Measurements from ENCODE around the gene PRDM10.
"Not testable (repeated sequence)": the region's sequence is repeated elsewhere in the genome, so short reads cannot be mapped to it uniquely, and the experiment has no call there.

The PRDM10 gene

DNA sequence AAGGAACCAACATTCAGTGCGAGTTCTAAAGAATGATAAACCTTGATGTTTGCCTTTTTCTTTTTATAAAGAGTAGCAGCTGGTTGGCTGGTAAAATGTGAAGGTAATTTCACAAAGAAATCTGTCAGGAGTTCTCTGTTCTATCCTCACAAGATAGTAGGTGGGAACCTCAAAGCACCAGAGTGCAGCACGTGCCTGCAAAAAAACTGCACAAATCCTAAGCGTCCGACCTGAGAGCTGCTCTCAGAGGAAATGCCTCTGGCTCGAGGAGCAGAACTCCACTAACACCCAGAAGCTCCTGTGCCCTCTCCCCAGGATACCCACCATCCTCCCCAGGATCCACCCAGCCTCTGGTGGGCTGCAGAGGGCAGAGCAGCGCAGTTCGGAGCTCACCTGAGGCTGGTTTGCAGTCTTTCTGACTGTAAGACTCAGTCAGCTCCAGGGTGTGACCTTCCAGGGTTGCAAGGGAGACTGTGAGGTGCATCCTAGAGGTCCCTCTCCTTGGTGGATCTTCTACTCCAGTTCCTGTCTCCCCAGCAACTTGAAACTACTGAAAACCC is 23.5 kb downstream of the PRDM10 start:
- no peak overlapping the region for H3K4me3 ChIP-seq (ENCODE audit: low read depth, low read length)
- no peak for DNase-seq (ENCODE audit: low read depth)

DNA sequence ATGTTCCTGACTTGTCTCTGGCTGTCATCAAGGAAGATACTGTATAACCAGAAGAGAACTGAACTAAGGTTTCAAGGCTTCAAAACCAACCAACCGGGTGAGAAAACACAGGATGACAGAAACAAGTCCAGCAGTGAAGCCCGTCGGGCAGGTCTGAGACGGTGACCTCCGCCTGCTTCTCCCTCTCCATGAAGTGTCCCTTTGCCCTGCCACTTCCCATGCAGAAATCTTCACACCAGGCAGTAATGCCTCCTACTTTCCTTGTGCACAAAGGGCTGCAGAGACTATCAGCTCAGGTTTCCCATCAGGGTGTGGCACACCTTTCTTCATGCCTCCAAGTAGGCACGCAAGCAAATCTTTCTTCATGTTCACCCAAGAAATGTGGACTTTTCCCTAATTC is 24.2 kb downstream of the PRDM10 start:
- no peak overlapping the region for H3K4me3 ChIP-seq (ENCODE audit: low read depth, low read length)
- DNase-seq (ENCODE audit: low read depth): no peak

DNA sequence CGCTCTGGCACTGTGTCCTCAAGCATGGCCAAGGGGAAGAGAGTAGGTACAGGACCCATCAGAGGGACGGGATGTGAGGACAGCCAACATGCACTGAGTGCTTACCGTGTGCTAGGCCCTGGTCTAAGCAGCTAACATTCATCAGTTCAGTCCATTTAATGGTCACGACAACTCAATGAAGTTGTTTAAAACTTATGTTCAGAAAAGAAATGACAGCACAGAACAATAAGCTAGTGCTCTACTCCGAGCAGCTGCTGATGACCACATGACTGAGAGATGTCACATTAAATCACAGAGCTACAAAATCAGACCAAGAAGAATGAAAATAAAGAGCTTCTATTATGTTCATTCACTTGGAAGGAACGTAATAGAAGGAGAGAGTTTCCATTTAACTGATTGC is 26.3 kb downstream of the PRDM10 start:
- DNase-seq (ENCODE audit: low read depth): no peak
- H3K4me3 ChIP-seq (ENCODE audit: low read depth, low read length): no peak overlapping the region

DNA sequence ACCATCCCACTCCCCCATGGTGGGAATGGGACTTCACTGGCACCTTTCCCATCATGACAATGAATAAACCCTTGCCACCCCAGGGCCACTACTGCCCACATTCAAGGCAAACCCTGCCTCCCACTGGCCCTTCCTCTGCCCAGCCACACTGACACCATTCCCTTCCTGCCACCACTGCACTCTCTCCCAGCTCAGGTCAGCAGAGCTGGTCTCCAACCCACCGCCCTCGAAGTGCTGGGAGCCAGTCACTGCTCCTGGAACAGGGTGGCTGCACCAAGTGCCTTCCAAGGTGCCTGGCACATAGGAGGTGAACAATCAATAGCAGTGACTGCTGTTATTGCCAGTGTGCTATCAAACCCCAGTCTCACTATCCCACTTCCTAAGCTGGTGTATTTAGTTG is 27.1 kb downstream of the PRDM10 start:
- DNase-seq (ENCODE audit: low read depth): no peak
- H3K4me3 ChIP-seq (ENCODE audit: low read depth, low read length): no peak overlapping the region

DNA sequence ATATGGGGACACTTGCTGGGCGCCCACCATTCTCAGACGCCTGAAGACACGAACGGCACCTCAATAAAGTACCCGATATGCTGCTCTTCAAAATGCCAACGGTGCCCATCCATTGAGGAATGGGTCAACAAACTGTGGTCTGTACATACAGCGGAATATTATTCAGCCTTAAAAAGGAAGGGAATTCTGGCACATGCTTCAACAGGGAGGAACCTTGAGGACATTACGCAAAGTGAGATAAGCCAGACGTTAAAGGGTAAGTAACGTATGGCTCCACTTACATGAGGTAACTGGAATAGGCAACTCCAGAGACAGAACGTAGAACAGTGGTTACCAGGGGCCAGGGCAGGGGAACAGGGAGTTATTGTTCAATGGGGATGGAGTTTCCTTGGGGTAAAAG is 28.0 kb downstream of the PRDM10 start:
- H3K4me3 ChIP-seq (ENCODE audit: low read depth, low read length): no peak overlapping the region
- no peak for DNase-seq (ENCODE audit: low read depth)

DNA sequence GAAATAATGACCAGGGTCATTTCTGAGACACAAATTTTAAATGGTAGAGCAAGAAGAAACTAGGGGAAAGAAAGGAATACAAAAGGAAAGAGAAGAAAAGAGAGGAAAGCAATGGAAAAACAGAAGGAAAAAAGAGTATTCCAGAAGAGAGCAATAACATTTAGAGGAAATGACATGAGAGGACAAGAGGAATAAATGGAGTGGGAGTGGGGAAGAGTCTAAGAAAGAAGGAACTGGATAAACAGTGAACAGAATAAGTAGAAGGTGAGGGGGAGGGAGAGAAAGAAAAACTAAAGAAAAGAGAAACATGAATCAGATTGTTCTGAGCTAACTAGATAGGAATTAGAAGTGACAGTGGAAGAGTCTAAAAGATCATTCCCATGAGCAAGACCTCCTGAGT is 28.4 kb downstream of the PRDM10 start:
- no peak for DNase-seq (ENCODE audit: low read depth)
- H3K4me3 ChIP-seq (ENCODE audit: low read depth, low read length): no peak overlapping the region

DNA sequence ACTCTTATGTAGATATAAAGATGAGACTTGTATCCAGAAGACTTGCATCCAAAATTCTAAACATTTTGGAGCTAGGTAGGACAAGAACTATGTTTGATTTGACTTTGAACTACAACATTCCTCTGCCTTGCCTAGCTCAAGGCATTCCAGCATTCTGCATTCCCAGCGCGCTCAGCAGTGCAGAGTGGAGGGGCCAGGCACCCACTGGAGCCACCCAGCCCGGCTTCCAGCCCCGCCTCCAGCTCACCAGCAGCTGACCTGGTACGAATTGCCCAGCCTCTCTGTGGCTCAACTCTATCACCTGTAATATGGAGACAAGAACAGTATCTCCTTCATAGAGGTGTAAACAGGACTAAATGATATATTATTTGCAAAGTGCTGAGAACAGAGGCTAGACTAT is 28.8 kb downstream of the PRDM10 start:
- no peak for DNase-seq (ENCODE audit: low read depth)
- H3K4me3 ChIP-seq (ENCODE audit: low read depth, low read length): no peak overlapping the region

DNA sequence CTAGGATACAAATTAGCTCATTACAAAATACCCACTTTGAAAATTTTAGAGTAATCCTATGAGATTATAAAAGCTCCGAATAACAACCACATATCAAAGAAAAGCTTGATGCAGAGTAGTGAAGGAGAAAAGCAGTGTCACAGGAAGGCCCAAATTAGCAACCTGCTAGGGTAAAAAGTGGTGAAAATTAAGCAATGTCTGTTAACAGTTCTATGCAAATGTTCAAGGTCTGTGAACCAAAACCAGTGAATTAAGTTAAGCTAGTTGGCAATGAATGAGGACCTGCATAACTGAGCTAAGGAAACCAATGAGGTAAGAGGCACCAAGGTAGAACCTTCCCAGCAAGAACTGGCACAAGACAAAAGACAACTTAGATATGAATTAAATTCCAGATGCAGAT is 29.6 kb downstream of the PRDM10 start:
- no peak for DNase-seq (ENCODE audit: low read depth)
- no peak overlapping the region for H3K4me3 ChIP-seq (ENCODE audit: low read depth, low read length)

DNA sequence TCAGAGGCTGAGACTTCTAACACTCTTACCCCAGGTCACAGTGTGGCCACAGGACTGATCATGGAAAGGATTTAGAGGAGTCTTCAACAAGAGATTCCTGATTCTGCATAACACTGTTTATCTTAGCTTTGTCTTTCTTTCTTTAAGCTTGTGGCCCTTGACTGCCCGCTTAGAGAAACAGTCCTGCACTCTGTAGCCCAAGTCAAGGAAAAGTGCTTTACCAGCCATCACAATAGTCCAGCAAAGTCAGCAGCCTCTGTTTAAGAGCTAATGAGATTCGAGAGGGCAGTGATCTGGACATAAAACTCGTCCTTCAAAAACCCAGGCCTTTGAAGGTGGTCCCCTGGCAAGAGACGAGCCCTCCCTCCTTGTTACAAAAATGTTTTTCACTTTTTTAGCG is 30.0 kb downstream of the PRDM10 start:
- H3K4me3 ChIP-seq (ENCODE audit: low read depth, low read length): no peak overlapping the region
- DNase-seq (ENCODE audit: low read depth): no peak

DNA sequence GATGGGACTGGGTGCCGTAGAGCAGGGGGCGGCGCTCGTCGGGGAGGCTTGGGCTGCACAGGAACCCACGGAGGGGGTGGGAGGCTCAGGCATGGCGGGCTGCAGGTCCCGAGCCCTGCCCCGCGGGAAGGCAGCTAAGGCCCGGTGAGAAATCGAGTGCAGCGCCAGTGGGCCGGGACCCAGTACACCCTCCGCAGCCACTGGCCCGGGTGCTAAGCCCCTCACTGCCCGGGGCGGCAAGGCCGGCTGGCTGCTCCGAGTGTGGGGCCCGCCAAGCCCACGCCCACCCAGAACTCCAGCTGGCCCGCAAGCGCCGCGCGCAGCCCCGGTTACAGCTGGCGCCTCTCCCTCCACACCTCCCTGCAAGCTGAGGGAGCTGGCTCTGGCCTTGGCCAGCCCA is 30.8 kb downstream of the PRDM10 start:
- not testable (repeated sequence) for DNase-seq (ENCODE audit: low read depth); H3K4me3 ChIP-seq (ENCODE audit: low read depth, low read length)

DNA sequence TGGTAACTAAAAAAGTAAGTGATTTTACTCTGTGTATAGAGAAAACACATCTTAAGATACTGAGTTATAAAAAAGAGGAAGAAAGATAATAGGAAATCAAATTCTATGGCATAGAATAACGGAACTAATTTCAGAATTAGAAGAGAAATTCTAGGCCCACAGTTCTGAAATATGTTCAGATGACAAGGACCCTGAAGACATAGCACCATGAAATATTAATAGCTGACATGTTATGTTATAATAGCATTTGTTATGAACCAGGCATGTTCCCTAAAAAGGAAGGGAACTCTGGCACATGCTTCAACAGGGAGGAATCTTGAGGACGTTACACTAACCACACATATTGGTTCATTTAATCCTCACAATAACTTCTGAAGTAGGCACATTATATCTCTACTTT is 32.7 kb downstream of the PRDM10 start:
- DNase-seq (ENCODE audit: low read depth): no peak
- no peak overlapping the region for H3K4me3 ChIP-seq (ENCODE audit: low read depth, low read length)

DNA sequence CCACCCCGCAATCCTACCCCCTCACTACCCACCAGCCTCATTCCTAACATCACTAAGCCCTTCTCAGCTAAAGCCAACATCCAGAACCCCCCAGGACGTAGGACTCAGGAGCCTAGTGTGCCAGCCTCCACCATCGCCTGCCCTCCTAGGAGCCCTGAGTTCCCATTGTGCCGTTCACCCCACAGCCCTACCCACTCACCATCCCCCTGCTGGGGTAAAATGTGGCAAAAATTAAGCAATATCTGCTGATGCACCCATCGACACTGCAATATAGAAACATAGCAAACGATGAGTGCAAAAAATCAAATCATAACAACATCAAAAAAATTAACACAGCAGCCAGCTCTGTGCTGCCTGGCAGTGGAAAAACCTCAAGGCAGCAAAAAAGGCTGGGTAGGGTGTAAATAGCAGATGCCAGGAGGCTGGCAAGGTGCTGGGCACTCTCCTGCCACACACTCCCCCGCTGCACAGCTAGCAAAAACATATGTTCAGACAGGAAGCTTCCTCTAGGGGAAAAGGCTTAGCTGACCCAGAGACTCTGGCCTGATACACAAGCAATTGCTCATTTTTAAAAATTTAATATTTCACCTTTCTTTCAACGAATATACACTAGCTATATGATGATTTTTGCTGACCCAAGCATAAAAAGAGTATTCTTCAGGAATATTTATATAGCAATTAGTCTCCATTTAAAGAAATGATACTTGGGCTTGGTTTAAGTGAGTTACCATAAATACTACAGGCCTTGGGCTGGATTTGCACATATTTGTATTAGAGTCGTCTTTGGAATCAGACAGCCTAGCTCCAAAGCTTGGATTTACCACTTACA is 33.8 kb downstream of the PRDM10 start:
- no peak overlapping the region for H3K4me3 ChIP-seq (ENCODE audit: low read depth, low read length)
- DNase-seq (ENCODE audit: low read depth): no peak

DNA sequence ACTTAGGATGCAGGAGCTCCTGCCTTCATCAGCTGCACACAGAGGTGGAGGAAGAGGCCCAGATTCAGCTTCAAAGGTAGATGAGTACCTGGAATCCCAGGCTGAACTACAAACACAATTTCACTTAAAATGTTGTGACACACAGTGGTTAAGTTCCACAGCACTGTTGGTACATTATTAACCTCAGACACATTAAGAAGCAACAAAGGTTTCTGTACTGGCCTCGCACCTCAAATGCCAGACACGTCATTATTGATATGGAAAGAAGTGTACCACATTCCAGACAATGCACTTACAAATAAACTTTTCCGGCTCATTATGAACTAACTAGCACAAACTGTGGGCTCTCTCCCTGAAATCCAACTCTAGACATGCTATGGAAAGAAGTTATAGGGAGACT is 34.6 kb downstream of the PRDM10 start:
- DNase-seq (ENCODE audit: low read depth): no peak
- H3K4me3 ChIP-seq (ENCODE audit: low read depth, low read length): no peak overlapping the region

DNA sequence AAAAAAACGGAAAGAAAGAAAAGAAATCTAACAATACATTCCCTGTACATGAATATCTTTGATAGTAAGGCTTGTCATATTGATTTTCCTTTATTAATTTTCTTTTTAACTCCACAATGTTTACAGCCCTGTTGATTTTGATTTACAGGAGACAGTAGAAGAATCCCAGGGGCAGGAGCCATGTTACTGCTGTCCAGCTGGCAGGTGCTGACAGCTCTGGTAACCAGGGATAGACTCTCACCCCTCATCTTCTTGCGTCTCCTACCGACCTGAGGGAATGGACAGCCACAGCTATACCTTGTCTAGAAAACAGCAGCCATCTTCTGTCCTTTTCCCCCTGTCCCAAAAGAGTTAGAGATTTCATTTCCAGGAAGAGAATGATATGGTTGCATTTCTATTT is 37.4 kb downstream of the PRDM10 start:
- no peak overlapping the region for H3K4me3 ChIP-seq (ENCODE audit: low read depth, low read length)
- no peak for DNase-seq (ENCODE audit: low read depth)

DNA sequence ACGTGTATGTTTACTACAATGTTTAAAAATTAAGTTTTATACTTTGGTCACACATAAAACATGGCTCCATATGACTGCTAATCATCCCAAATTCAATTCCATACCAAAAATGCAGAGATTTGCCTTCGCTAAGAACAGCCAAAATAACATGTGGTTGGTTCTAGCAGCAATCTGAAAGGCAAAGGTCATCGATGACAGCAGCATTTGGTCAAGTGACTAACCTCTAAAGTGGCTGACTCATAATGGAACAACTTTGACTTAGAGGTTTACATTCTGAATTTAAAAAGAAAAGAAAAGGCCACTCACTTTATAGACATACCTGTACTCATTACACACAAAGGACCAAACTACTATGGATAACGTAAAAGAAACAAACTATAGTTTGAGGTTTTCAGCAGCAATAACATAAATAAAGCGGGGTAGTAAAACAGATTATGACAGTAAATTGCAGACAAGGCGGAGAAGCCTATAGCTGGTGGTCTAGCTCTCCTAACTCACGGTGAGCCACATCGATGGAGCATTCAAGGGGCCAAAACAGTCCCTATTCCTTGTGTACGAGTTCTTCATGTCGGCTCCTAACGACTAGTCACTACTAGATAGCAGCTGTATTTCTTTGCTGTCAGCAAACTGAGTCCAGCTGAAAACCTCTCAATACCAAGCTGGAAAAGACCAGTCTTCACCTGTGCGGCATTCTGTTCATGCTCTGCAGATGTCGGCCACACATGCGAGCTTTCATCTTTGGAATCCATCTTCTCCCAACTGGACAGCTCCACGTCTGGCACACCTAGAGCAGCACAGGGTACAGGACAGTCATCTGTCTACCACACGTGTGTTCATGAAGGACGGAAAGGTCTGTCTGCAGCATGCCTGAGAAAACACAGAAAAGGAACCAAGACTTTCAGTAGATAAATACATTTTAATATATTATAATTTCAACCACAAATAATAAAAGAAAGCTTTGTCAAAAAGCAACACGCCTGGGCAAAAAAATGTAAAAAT is 42.1 kb downstream of the PRDM10 start:
- no peak overlapping the region for H3K4me3 ChIP-seq (ENCODE audit: low read depth, low read length)
- peak; percentile 58 for DNase-seq (ENCODE audit: low read depth)

DNA sequence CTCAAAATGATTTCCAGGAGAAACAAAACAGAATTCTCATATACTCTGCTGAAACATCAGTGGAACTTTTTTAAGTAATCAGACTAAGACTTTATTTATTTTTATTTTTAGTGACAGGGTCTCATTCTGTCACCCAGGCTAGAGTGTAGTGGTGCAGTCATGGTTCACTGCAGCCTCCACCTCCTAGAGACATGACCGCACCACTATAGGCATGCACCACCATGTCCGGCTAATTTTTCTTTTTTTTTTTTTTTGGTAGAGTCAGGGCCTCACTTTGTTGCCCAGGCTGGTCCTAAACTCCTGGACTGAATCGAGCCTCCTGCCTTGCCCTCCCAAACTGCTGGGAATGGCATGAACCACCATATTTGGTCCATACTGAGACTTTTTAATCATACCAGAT is 42.9 kb downstream of the PRDM10 start:
- H3K4me3 ChIP-seq (ENCODE audit: low read depth, low read length): no peak overlapping the region
- DNase-seq (ENCODE audit: low read depth): no peak

DNA sequence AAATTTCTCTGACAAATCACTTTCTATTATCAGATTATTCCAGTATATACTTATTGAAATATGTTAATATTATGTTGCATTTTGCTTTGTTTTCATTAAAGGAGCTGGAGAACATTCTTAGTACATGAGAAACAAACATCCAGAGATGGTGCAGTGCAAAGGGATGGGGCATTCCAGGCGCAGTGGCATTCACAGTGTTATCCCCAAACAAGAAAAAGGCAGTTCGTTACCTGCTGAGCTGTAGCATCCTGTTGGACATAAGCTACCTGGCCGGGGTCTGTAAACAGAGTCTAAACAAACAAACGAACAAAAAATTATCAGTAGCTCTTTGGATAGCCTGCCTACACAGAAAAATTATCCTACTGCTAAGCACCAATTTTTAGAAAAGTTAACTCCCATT is 47.4 kb downstream of the PRDM10 start:
- no peak overlapping the region for H3K4me3 ChIP-seq (ENCODE audit: low read depth, low read length)
- no peak for DNase-seq (ENCODE audit: low read depth)

DNA sequence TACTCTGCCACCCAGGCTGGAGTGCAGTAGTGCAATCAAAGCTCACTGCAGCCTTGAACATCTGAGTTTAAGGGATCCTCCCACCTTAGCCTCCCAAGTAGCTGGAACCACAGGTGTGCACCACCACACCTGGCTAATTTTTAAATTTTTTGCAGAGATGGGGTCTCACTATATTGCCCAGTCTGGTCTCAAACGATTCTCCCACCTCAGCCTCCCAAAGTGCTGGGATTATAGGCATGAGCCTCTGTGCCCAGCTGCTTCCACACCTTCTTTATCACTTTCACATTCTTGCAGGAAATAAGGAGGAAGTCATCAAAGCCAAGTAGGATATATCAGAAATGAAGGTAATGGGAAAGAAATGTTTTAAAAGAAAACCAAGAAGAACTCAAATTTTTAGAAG is 47.9 kb downstream of the PRDM10 start:
- H3K4me3 ChIP-seq (ENCODE audit: low read depth, low read length); DNase-seq (ENCODE audit: low read depth): not testable (repeated sequence)

DNA sequence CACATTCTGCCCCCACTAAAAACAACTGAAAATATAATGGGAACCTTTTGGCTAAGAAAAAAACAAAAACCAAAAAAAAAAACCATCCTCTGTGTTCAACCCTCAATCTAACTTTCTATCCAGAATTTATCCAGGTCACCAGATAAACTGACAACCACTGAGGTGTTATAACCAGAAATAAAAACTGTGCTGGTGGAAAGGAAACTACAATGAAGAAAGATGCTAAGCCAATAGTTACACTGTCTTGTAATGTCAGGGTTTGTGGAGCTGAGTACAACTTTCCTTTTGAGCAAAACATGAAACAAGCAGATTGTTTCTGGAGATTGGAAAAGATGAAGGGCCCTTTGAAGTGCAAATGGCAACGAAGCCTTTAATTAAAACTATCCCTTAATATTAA is 50.8 kb downstream of the PRDM10 start:
- H3K4me3 ChIP-seq (ENCODE audit: low read depth, low read length): no peak overlapping the region
- DNase-seq (ENCODE audit: low read depth): no peak

DNA sequence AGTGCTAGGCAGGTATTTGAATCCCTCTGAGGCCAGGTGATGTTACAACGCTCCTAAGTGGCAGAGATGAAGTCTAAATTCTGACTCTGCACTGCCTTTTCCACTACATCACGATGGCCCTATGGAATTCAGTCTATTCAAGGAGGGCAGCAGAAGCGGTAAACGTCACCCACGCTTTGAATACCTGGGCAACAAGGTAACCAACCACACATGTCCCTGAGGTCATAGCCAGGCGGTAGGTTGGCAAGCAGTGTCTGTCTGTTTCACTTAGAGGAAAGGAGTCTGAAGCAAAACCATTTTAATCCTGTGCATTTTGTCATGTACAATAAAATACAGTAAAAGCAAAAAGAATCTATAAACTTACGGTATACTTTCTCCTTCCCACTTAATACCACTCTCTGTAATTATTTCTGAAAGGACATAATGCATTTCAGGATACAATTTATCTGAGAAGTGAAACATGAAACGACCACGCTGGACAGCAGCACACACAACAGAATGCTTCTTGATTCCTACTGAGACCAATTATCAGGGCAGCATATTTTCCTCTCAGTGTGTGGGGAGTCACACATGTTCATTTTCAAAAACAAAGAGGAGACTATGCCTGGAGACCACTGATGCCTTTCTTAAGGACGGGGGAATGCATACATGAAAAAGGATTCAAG is 51.3 kb downstream of the PRDM10 start:
- no peak overlapping the region for H3K4me3 ChIP-seq (ENCODE audit: low read depth, low read length)
- no peak for DNase-seq (ENCODE audit: low read depth)
